ENCODE data around the gene TMED7. TPM values are rescaled to one million over a fixed set of nuclear protein-coding genes. Genes with fewer than 3 reads are reported as not detected.
"Not testable (repeated sequence)": the region's sequence is repeated elsewhere in the genome, so short reads cannot be mapped to it uniquely, and the experiment has no call there.

Gene TMED7
- total RNA-seq (33.0 TPM), polyA plus RNA-seq (25.9 TPM)
- long read RNA-seq, donor 1, partial matches to known transcripts: 0 of 4 reads
- long read RNA-seq, donor 1, other reads (novel, unspliced or antisense): 0 of 4 reads
- long read RNA-seq, donor 2: 0 reads
- long read RNA-seq, donor 3, transcript TMED7-201 (3 exons, 3,757 nt): major isoform, 15 of 15 reads
- long read RNA-seq, donor 3, partial matches to known transcripts: 0 of 15 reads
- long read RNA-seq, donor 3, other reads (novel, unspliced or antisense): 0 of 15 reads
- long read RNA-seq, donor 4, transcript TMED7-201 (3 exons, 3,757 nt): major isoform, 13 of 13 reads
- long read RNA-seq, donor 4, partial matches to known transcripts: 0 of 13 reads
- long read RNA-seq, donor 4, other reads (novel, unspliced or antisense): 0 of 13 reads
- long read RNA-seq, donor 5, transcript TMED7-201 (3 exons, 3,757 nt): major isoform, 24 of 24 reads
- long read RNA-seq, donor 5, partial matches to known transcripts: 0 of 24 reads
- long read RNA-seq, donor 5, other reads (novel, unspliced or antisense): 0 of 24 reads
- long read RNA-seq, donor 6, transcript TMED7-201 (3 exons, 3,757 nt): major isoform, 11 of 11 reads
- long read RNA-seq, donor 6, partial matches to known transcripts: 0 of 11 reads
- long read RNA-seq, donor 6, other reads (novel, unspliced or antisense): 0 of 11 reads
- long read RNA-seq, donor 7, transcript TMED7-201 (3 exons, 3,757 nt): major isoform, 20 of 20 reads
- long read RNA-seq, donor 7, partial matches to known transcripts: 0 of 20 reads
- long read RNA-seq, donor 7, other reads (novel, unspliced or antisense): 0 of 20 reads
- long read RNA-seq, donor 8, transcript TMED7-201 (3 exons, 3,757 nt): major isoform, 8 of 8 reads
- long read RNA-seq, donor 8, partial matches to known transcripts: 0 of 8 reads
- long read RNA-seq, donor 8, other reads (novel, unspliced or antisense): 0 of 8 reads
- long read RNA-seq, donor 9, transcript TMED7-201 (3 exons, 3,757 nt): major isoform, 12 of 12 reads
- long read RNA-seq, donor 9, partial matches to known transcripts: 0 of 12 reads
- long read RNA-seq, donor 9, other reads (novel, unspliced or antisense): 0 of 12 reads
- long read RNA-seq, donor 10, transcript TMED7-201 (3 exons, 3,757 nt): major isoform, 26 of 26 reads
- long read RNA-seq, donor 10, partial matches to known transcripts: 0 of 26 reads
- long read RNA-seq, donor 10, other reads (novel, unspliced or antisense): 0 of 26 reads

GRCh38 chr5:115625579-115626444, at the start of gene TMED7:
Gene TMED7, minus strand, starts transcription at chr5:115626036. Its CDS starts 244 bp downstream, at chr5:115625792.
- Histone ChIP-seq H3K4me1 (ENCODE audit: control insufficient read depth in 2 of 2, insufficient read depth in 2 of 2, low read length in 2 of 2) (peaks cover 7 to 14% of the 10 kb centered on the region in 2 donors), H3K4me3 (ENCODE audit: low read length in 2 of 2) (peak within 1 kb of the TSS; percentile 80 to 96), H3K27me3 (ENCODE audit: control insufficient read depth in 2 of 2, insufficient read depth in 1 of 2, low read length in 1 of 2) (no peaks in the 10 kb centered on the region), H3K27ac (ENCODE audit: low read depth in 1 of 2, low read length in 1 of 2) (peak within 1 kb of the TSS; percentile 92 to 93), H3K9me3 (ENCODE audit: control insufficient read depth in 2 of 2, insufficient read depth in 1 of 2, low read length in 1 of 2) (no peaks in the 10 kb centered on the region), H3K36me3 (ENCODE audit: control insufficient read depth in 2 of 2, insufficient read depth in 2 of 2, low read length in 1 of 2) (peaks cover 4 to 9% of the 10 kb centered on the region in 2 donors)
- WGBS: under 1% methylated on average over 77 of the region's 77 CpGs
- peak; percentile 91 to 99 (median 98) for DNase-seq (ENCODE audit: low read depth in 6 of 9, low spot score in 9 of 9)

- H3K36me3 ChIP-seq (ENCODE audit: control insufficient read depth in 2 of 2, insufficient read depth in 2 of 2, low read length in 1 of 2); H3K27ac ChIP-seq (ENCODE audit: low read depth in 1 of 2, low read length in 1 of 2); DNase-seq (ENCODE audit: low read depth in 6 of 9, low spot score in 9 of 9); H3K4me3 ChIP-seq (ENCODE audit: low read length in 2 of 2); H3K4me1 ChIP-seq (ENCODE audit: control insufficient read depth in 2 of 2, insufficient read depth in 2 of 2, low read length in 2 of 2); H3K27me3 ChIP-seq (ENCODE audit: control insufficient read depth in 2 of 2, insufficient read depth in 1 of 2, low read length in 1 of 2); H3K9me3 ChIP-seq (ENCODE audit: control insufficient read depth in 2 of 2, insufficient read depth in 1 of 2, low read length in 1 of 2): not testable (repeated sequence)
- WGBS: 85% methylated on average over 11 of the region's 11 CpGs
These were observed 48.9 kb upstream of the TMED7 start for GRCh38 chr5:115674782-115675181.

GRCh38 chr5:115673596-115673995, 47.8 kb upstream of the TMED7 start:
- Histone ChIP-seq H3K4me3 (ENCODE audit: low read length in 2 of 2) (no peak overlapping the region), H3K27ac (ENCODE audit: low read depth in 1 of 2, low read length in 1 of 2) (no peak overlapping the region), H3K27me3 (ENCODE audit: control insufficient read depth in 2 of 2, insufficient read depth in 1 of 2, low read length in 1 of 2) (no peaks in the 10 kb centered on the region), H3K4me1 (ENCODE audit: control insufficient read depth in 2 of 2, insufficient read depth in 2 of 2, low read length in 2 of 2) (no peaks in the 10 kb centered on the region), H3K36me3 (ENCODE audit: control insufficient read depth in 2 of 2, insufficient read depth in 2 of 2, low read length in 1 of 2) (no peaks in the 10 kb centered on the region), H3K9me3 (ENCODE audit: control insufficient read depth in 2 of 2, insufficient read depth in 1 of 2, low read length in 1 of 2) (no peaks in the 10 kb centered on the region)
- 2% methylated on average over 1 of the region's 1 CpG for WGBS
- no peak for DNase-seq (ENCODE audit: low read depth in 6 of 9, low spot score in 9 of 9)

GRCh38 chr5:115671939-115672338, 46.1 kb upstream of the TMED7 start:
- no peak overlapping the region for H3K4me3 ChIP-seq (ENCODE audit: low read length in 2 of 2)
- no peak for DNase-seq (ENCODE audit: low read depth in 6 of 9, low spot score in 9 of 9)
- H3K36me3 ChIP-seq (ENCODE audit: control insufficient read depth in 2 of 2, insufficient read depth in 2 of 2, low read length in 1 of 2): no peaks in the 10 kb centered on the region
- H3K9me3 ChIP-seq (ENCODE audit: control insufficient read depth in 2 of 2, insufficient read depth in 1 of 2, low read length in 1 of 2): no peaks in the 10 kb centered on the region
- 94% methylated on average over 1 of the region's 1 CpG for WGBS
- H3K27me3 ChIP-seq (ENCODE audit: control insufficient read depth in 2 of 2, insufficient read depth in 1 of 2, low read length in 1 of 2): no peaks in the 10 kb centered on the region
- H3K4me1 ChIP-seq (ENCODE audit: control insufficient read depth in 2 of 2, insufficient read depth in 2 of 2, low read length in 2 of 2): no peaks in the 10 kb centered on the region
- no peak overlapping the region for H3K27ac ChIP-seq (ENCODE audit: low read depth in 1 of 2, low read length in 1 of 2)

GRCh38 chr5:115666023-115666422, 40.2 kb upstream of the TMED7 start:
- H3K9me3 ChIP-seq (ENCODE audit: control insufficient read depth in 2 of 2, insufficient read depth in 1 of 2, low read length in 1 of 2): no peaks in the 10 kb centered on the region
- H3K4me1 ChIP-seq (ENCODE audit: control insufficient read depth in 2 of 2, insufficient read depth in 2 of 2, low read length in 2 of 2): no peaks in the 10 kb centered on the region
- no peak overlapping the region for H3K4me3 ChIP-seq (ENCODE audit: low read length in 2 of 2)

GRCh38 chr5:115661563-115661962, 35.7 kb upstream of the TMED7 start:
- no peak for DNase-seq (ENCODE audit: low read depth in 6 of 9, low spot score in 9 of 9)
- Histone ChIP-seq H3K27ac (ENCODE audit: low read depth in 1 of 2, low read length in 1 of 2) (no peak overlapping the region), H3K4me1 (ENCODE audit: control insufficient read depth in 2 of 2, insufficient read depth in 2 of 2, low read length in 2 of 2) (no peaks in the 10 kb centered on the region), H3K27me3 (ENCODE audit: control insufficient read depth in 2 of 2, insufficient read depth in 1 of 2, low read length in 1 of 2) (no peaks in the 10 kb centered on the region), H3K9me3 (ENCODE audit: control insufficient read depth in 2 of 2, insufficient read depth in 1 of 2, low read length in 1 of 2) (no peaks in the 10 kb centered on the region), H3K36me3 (ENCODE audit: control insufficient read depth in 2 of 2, insufficient read depth in 2 of 2, low read length in 1 of 2) (no peaks in the 10 kb centered on the region), H3K4me3 (ENCODE audit: low read length in 2 of 2) (no peak overlapping the region)
- WGBS: 95% methylated on average over 2 of the region's 2 CpGs

More at GRCh38 chr5:115666023-115666422, 40.2 kb upstream of the TMED7 start:
- no peaks in the 10 kb centered on the region for H3K36me3 ChIP-seq (ENCODE audit: control insufficient read depth in 2 of 2, insufficient read depth in 2 of 2, low read length in 1 of 2)
- WGBS: 69% methylated on average over 2 of the region's 2 CpGs
- H3K27ac ChIP-seq (ENCODE audit: low read depth in 1 of 2, low read length in 1 of 2): no peak overlapping the region
- no peak for DNase-seq (ENCODE audit: low read depth in 6 of 9, low spot score in 9 of 9)
- no peaks in the 10 kb centered on the region for H3K27me3 ChIP-seq (ENCODE audit: control insufficient read depth in 2 of 2, insufficient read depth in 1 of 2, low read length in 1 of 2)

- no peaks in the 10 kb centered on the region for H3K9me3 ChIP-seq (ENCODE audit: control insufficient read depth in 2 of 2, insufficient read depth in 1 of 2, low read length in 1 of 2)
- 85% methylated on average over 4 of the region's 4 CpGs for WGBS
- no peaks in the 10 kb centered on the region for H3K36me3 ChIP-seq (ENCODE audit: control insufficient read depth in 2 of 2, insufficient read depth in 2 of 2, low read length in 1 of 2)
- H3K27me3 ChIP-seq (ENCODE audit: control insufficient read depth in 2 of 2, insufficient read depth in 1 of 2, low read length in 1 of 2): no peaks in the 10 kb centered on the region
- DNase-seq (ENCODE audit: low read depth in 6 of 9, low spot score in 9 of 9): no peak
- H3K4me3 ChIP-seq (ENCODE audit: low read length in 2 of 2): no peak overlapping the region
- no peak overlapping the region for H3K27ac ChIP-seq (ENCODE audit: low read depth in 1 of 2, low read length in 1 of 2)
- no peaks in the 10 kb centered on the region for H3K4me1 ChIP-seq (ENCODE audit: control insufficient read depth in 2 of 2, insufficient read depth in 2 of 2, low read length in 2 of 2)
These were observed 35.3 kb upstream of the TMED7 start for GRCh38 chr5:115661101-115661500.

GRCh38 chr5:115657881-115658233, 32.0 kb upstream of the TMED7 start:
- Histone ChIP-seq H3K4me1 (ENCODE audit: control insufficient read depth in 2 of 2, insufficient read depth in 2 of 2, low read length in 2 of 2) (no peaks in the 10 kb centered on the region), H3K36me3 (ENCODE audit: control insufficient read depth in 2 of 2, insufficient read depth in 2 of 2, low read length in 1 of 2) (no peaks in the 10 kb centered on the region), H3K27me3 (ENCODE audit: control insufficient read depth in 2 of 2, insufficient read depth in 1 of 2, low read length in 1 of 2) (no peaks in the 10 kb centered on the region), H3K27ac (ENCODE audit: low read depth in 1 of 2, low read length in 1 of 2) (no peak overlapping the region), H3K9me3 (ENCODE audit: control insufficient read depth in 2 of 2, insufficient read depth in 1 of 2, low read length in 1 of 2) (no peaks in the 10 kb centered on the region), H3K4me3 (ENCODE audit: low read length in 2 of 2) (no peak overlapping the region)
- DNase-seq (ENCODE audit: low read depth in 6 of 9, low spot score in 9 of 9): no peak
- WGBS: 97% methylated on average over 2 of the region's 2 CpGs

Data from thymus (tissue), 14 donors.